ENCODE measurements around the gene AMPD3.
"Not testable (repeated sequence)": the region's sequence is repeated elsewhere in the genome, so short reads cannot be mapped to it uniquely, and the experiment has no call there.

Gene AMPD3

DNA sequence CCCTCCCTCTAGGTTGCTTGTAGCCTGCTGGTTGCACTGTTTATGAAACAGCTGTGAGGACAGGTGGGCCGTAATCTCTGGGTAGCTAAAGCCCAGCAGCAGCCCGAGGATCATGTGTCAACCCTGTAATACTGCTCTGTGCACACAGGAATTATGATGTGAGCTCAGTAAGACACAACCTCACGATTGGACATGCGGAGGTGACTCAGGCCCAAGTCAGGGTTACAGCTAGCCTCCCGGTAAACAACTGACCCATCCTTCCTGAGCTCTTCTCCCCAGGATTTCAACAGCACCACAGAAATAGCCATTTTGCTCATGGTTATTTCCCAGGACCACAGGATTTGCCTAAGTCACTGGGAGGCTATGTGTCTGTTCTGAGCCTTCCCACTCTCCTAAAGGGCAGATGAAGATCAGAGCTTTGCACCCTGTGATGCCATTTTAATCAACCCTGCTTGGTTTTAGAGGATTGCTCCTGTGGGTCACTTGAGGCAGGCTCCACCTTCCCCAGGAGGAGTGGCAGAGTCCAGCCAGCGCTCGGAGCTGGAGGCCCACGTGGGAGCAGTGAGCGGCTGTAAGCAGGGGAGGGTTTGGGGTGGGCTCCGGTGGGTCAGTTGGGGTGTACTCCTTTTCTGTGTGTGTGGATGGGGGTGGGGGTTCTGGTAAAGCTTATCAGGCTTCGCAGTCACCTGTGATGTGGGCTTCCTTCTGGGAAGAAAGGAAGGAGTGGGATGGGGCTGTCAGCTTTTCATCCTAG is at the start of gene AMPD3:
Gene AMPD3, plus strand, starts transcription at position 387 of the 754 bp plus-strand sequence. CDS start 6,256 bp downstream, outside the sequence.
- DNase-seq = no peak

DNA sequence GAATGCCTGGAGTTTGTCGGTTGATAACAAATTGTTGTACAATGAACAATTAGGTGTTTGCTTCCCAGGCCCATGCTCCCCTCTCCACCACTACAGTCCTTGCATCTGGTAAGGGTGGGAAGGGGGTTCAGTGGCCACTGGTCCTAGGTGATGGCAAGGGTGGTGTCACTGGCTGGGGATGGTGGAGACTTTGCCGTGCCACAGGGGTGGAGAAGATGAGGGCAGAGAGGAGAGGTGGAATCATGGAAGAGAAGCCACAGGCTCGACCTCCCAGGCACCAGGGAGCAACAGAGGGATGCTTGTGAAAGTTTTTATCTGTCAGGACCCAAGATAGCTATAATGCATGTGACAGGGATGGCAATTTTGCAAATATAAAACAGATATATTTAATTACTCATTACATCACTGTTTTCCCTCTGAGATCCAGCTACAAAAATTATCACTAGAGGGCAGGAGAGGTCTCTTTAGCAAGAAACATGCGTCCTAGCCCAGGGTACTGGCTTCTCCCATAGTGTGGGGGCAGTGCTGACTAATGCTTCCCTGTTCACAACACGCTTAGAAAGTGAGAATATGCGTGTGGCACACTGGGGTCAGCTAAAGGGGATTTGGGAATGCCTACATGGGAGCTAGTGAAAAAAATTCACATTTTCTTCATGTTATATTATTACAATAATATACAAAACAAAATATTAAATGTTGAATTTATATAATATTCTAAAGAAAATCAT is 49.0 kb upstream of the AMPD3 start:
- peak; percentile 31 for DNase-seq

- no peak for DNase-seq
These were observed 48.0 kb upstream of the AMPD3 start for GRCh38 chr11:10407055-10407454.

GRCh38 chr11:10407749-10408685 is 47.0 kb upstream of the AMPD3 start:
- DNase-seq = no peak

GRCh38 chr11:10409207-10409661 is 45.8 kb upstream of the AMPD3 start:
- no peak for DNase-seq

DNA sequence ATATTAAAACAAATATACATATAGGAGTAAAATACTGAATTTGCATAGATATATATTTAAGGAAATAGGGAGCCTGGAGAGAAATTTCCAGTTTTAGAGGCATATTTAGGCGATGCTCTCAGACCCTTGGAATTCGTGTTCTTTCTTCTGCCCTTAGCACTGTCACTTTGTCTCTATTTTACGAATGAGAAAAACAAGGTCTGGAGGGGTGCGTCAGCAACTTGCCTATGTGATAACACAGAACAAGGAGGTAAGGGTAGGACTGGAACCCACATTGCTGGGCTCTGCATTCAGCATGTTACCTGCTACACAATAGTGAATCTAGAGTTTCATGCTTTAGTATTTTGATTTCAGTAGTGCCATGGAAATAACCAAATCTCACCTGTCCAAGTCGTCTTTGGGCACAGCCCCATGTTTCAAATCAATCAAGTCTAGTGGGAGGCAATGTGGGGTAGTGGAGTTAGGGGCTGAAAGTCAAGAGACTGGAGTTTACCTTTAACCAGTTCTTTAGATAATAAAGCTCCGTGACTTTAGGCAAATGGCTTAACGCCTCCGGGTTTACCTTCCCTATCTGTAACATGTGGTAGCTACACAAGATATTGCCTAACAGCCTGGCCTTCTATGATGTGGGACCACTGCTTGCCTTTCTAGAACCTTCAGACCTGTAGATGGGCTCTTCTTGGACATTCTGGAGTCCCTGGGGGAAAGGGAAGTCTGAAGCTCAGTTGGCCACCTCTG is 44.8 kb upstream of the AMPD3 start:
- no peak for DNase-seq

DNA sequence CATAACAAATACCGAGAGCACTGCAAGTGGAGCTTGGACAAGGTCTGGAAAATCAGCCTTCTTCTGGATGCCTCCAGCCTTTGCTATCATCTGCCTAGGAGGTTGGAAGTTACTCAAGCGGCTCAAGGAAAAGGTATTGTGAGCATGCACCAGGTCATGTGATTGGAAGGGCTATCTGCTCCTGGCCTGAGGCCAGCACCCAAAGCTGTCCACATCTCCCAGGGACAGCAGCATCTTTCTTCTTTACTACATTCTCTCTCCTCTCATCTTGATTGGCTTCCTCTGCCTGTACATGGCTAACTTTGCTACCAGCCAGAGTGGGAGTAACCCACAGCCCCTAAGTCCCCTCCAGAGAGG is 44.2 kb upstream of the AMPD3 start:
- no peak for DNase-seq

DNA sequence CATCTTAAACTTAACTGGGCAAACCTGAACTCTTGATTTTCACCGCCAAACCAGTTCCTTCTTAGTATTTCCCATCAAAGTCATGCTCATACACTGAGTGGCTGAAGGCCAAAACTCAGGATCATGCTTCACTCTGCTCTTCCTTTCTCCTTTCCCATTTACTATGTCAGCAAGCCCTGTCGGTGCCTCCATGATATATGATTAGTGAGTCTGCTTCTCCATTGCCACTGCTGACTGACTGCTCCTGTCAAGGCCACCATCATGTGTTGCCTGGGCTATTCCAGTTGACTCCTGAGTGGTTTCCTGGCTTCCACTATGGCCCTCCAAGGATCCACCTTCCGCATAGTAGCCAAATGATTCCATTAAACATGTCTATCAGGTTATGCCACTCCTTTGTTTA is 42.8 kb upstream of the AMPD3 start:
- DNase-seq = no peak

DNA sequence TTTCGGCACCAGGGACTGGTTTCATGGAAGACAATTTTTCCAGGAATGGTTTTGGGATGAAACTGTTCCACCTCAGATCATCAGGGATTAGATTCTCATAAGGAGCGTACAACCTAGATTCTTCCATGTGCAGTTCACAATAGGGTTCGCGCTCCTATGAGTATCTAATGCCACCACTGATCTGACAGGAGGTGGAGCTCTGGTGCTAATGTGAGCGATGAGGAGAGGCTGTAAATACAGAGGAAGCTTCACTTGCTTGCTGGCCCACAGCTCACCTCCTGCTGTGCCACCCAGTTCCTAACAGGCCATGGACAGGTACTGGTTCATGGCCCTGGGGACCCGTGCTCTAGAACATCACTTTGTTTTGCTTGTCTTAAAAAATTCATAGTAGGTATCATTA is 41.8 kb upstream of the AMPD3 start:
- peak; percentile 30 for DNase-seq

- DNase-seq = no peak
These were observed 40.9 kb upstream of the AMPD3 start for GRCh38 chr11:10414181-10414580.

- DNase-seq = no peak
These were observed 40.4 kb upstream of the AMPD3 start for GRCh38 chr11:10414659-10415058.

- DNase-seq = no peak
These were observed 39.2 kb upstream of the AMPD3 start for GRCh38 chr11:10415817-10416392.

DNA sequence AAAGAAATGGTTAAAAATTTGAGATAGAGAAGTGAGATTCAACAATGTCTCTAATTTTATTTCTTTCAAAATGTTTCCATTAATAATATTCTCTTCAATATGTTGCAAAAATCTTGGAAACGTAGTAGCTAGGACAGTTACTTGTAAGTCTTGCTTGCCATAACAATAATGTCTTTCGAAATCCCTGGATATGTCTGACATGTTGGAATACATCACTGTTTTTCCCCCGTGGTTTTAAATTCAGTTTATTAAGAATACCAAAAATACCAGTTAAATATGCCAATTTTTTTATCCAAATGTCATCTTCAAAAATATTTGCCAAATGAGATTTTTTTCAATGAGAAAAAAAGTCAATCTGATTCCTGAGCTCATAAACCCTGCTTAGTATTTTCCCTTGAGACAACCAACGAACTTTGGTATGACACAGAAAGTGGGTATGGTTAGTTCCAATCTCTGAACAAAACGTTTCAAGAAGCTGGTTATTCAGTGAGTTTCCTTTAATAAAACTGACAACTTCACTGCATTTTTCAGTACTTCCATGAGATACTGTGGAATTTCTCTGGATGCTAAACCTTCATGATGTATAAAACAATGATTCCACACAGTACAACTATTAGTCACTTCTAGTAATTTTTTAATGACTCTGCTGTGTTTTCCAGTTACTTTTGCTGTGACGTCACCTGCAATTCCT is 36.7 kb upstream of the AMPD3 start:
- no peak for DNase-seq

DNA sequence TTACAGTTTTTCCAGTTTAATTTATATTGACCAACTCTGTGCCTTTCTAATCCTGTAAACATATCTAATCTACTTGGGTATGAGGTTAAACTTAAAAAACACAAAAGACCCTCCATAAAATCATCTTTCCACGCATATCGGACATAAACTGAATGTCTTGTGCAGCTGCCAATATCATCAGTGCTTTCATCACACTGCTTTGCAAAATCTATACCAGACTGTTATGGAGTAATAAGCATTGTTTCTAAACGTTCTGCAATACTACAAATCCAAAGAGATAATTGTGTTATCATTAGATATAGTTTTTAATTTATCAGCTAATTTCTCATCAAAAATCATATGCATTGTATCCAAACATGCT is 36.1 kb upstream of the AMPD3 start:
- DNase-seq = no peak

- DNase-seq = no peak
These were observed 28.6 kb upstream of the AMPD3 start for GRCh38 chr11:10426475-10426874.

DNA sequence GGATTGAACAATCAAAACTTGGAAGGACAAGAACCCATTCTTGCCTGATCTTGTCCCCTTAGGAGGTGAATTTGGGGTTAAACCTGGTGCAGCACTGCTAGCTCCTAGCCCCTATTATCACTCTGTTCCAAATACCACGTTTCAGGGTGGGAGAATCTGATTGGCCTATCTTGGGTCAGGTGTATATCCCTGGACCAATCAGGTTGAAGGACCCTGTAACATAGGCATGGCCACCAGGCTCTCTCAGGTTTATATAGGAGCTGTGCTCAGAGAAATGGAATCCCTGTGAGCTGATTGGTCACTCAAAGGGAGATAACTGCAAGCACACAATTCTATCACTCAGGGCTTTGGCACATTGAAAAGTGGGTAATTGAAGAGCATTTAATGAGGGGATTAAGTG is 26.6 kb upstream of the AMPD3 start:
- DNase-seq = no peak

GRCh38 chr11:10429526-10429925 is 25.5 kb upstream of the AMPD3 start:
- DNase-seq = no peak

DNA sequence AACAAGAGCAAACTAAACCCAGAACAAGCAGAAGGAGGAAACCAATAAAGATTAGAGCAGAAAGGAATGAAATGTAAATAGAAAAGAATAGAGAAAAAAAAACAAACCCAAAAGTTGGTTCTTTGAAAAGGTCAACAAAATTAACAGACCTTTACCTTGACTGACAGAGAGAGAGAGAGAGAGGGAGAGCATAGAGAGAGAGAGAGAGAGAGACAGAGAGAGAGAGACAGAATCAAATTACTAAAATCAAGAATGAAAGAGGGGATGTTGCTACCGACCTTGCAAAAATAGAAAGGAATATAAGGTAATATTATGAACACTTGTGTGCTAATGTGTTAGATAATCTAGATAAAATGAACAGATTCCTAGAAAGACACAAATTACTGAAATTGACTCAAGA is 22.6 kb upstream of the AMPD3 start:
- no peak for DNase-seq

- DNase-seq = no peak
These were observed 22.1 kb upstream of the AMPD3 start for GRCh38 chr11:10432971-10433370.

- DNase-seq = no peak
These were observed 18.8 kb upstream of the AMPD3 start for GRCh38 chr11:10436224-10436623.

DNA sequence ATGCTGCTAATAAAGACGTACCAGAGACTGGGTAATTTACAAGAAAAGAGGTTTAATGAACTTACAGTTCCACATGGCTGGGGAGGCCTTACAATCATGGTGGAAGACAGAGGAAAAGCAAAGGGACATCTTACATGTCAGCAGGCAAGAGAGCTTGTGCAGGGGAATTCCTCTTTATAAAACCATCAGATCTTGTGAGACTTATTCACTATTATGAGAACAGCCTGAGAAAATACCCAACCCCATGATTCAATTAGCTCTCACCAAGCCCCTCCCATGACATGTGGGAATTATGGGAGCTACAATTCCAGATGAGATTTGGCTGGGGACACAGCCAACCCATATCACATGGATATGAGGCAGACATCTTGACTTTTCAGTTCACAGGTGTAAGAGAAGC is 18.4 kb upstream of the AMPD3 start:
- not testable (repeated sequence) for DNase-seq

DNA sequence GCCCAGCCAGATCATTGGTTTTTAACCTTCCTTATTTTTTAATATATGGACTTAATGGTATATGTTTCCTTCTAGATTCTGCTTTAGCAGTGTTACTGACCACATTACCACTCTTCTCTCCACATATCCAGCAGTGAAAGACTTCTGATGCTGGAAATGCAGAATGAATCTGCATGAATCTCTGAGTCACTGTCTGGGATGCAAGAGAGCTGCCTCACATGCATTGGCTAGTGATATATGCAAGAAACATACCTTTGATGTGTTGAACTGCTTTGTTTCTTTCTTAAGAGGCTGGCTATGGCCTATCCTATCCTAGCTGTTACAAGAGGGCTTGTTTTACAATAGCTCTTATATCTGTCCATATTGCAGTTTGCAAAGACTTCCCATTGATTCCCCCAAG is 16.6 kb upstream of the AMPD3 start:
- DNase-seq = no peak

Data from activated T-cell treated with anti-CD3 and anti-CD28 coated beads, Interleukin-2, amount 50 U/mL, for 1 hour (primary cell).